Measurements from ENCODE around the gene WHRN.

WHRN gene

GRCh38 chr9:114374936-114375335 lies 130.3 kb downstream of the WHRN start:
- FAIRE-seq, result no peak

- FAIRE-seq, result no peak
Observed at GRCh38 chr9:114373960-114374730, 131.1 kb downstream of the WHRN start.

- FAIRE-seq, result no peak
Observed at GRCh38 chr9:114372921-114373448, 132.3 kb downstream of the WHRN start.

- FAIRE-seq, result no peak
Observed at GRCh38 chr9:114371973-114372917, 133.0 kb downstream of the WHRN start.

- no peak for FAIRE-seq
Observed at GRCh38 chr9:114371343-114371944, 133.8 kb downstream of the WHRN start.

- no peak for FAIRE-seq
Observed at GRCh38 chr9:114370968-114371320, 134.3 kb downstream of the WHRN start.

- FAIRE-seq, result no peak
Observed at GRCh38 chr9:114370251-114370967, 134.9 kb downstream of the WHRN start.

GRCh38 chr9:114369216-114370130 lies 135.8 kb downstream of the WHRN start:
- FAIRE-seq, result no peak

GRCh38 chr9:114367772-114368569 lies 137.3 kb downstream of the WHRN start:
- FAIRE-seq, result no peak

GRCh38 chr9:114367366-114367765 lies 137.9 kb downstream of the WHRN start:
- no peak for FAIRE-seq

- no peak for FAIRE-seq
Observed at GRCh38 chr9:114366334-114367128, 138.7 kb downstream of the WHRN start.

GRCh38 chr9:114365194-114365593 lies 140.1 kb downstream of the WHRN start:
- FAIRE-seq, result no peak

GRCh38 chr9:114364134-114365041 lies 140.9 kb downstream of the WHRN start:
- FAIRE-seq, result no peak

- FAIRE-seq, result no peak
Observed at GRCh38 chr9:114363424-114363823, 141.8 kb downstream of the WHRN start.

- FAIRE-seq, result no peak
Observed at GRCh38 chr9:114362394-114362793, 142.9 kb downstream of the WHRN start.

GRCh38 chr9:114361542-114361941 lies 143.7 kb downstream of the WHRN start:
- FAIRE-seq, result no peak

- no peak for FAIRE-seq
Observed at GRCh38 chr9:114359801-114360200, 145.5 kb downstream of the WHRN start.

- FAIRE-seq, result no peak
Observed at GRCh38 chr9:114357911-114358328, 147.4 kb downstream of the WHRN start.

- FAIRE-seq, result no peak
Observed at GRCh38 chr9:114357360-114357759, 147.9 kb downstream of the WHRN start.

Measured in G401.6 (cell line).